Activated T-cell treated with anti-CD3 and anti-CD28 coated beads for 4 hours (primary cell): ENCODE results near the gene TMEM132D.

Experiments
- DNase-seq: peaks from one replicate; pipeline ENCODE4 v3.0.0-alpha.2; 2020

TMEM132D gene

DNA sequence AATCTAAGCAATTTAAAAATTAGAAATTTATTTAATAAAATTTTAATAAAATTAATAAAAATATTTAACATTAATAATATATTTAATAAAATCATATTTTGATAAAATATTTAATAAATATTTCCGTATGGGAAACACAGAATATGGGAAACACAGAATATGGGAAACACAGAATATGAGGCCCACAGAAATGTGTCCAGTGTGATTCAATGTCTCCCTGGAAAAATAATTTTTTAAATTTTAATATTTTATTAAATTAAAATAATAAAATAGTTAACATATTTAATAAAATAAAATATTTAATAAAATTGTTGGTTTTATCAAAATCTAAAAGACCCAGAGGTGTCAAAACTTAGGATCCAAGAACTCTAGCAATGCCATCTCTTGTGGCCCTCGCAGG lies 186.4 kb downstream of the TMEM132D start:
- no peak for DNase-seq

DNA sequence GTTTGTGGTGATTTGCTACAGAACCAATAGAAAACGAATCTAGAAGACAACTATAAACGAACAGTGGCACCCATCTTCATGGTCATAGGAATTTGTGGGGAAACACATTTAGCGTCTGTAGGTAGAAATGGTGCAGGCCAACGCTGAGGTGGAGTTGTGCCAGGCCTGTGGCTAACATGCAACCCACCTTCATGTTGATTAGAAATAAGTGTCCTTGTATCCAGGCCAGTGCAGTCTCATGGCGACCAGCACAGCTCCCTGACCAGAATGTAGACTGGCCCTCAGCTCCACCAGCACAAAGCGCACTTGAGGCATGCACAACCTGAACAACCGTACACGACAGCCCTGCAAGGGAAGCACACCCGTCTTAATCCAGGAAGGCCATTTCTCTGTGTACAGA lies 187.0 kb downstream of the TMEM132D start:
- no peak for DNase-seq

DNA sequence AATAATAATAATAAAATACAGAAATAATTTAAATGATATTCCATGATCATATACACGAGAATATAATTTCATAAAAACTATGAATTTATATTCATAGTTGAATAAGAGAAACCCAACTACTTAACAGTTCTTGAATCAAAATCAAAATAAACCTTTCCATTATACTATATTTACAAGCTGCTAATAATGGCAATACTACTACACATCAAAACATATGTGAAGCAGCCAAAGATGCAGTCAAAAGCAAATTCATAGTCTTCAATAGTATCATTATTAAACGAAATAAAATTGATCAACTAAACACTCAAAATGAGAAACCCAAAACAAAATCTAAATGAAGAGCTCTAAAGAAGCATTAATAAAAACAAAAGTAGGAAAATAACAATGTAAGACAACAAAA lies 197.1 kb downstream of the TMEM132D start:
- DNase-seq, result no peak

DNA sequence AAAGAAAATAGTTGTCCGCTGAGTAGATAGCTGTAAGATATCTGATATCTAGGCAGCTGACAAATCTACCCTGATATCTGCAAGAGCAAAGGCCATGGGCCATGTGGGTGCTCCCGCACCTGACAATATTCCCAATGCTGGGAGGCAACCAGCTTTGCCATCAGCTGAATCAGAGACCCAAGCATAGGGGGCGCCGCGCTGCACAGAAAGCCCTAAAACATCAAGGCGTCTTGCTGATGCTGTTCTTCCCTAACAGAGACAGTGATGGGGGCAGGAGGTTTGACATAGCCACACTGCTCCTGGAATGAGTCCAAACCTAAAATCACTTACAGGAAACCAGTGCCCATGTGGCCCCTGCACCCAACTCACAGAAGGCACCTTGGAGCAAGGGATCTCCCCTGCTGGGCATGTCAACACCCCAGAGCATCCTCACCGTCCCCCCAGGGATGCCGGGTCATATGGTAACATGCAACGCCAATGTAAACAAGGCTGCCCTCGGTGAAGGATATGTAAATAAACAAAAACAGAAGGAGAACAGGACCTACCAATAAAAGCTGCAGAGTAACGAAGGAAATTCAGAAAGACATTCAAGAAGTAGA lies 199.5 kb downstream of the TMEM132D start:
- no peak for DNase-seq

DNA sequence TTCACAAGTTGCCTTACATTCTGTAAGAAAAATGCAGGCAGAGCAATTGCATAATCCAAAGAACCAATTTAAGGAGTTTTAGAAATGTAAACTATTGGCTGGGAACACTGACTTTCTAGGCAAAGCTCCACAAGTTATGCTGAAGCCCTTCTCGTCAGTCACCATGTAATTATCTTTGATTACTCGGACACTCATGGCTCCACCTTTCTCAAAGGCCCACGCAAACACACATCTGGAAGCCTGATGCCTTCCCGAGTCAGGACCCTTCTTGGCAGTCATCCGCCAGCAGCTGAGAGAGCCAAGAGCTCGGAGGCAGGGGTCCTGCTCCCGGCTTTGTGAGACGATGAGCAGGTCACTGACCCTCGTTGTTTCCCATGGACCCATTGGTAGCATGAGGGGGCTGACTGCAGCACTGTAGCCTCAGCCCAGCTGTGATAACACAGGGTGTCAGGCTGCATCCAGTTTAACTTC lies 202.2 kb downstream of the TMEM132D start:
- no peak for DNase-seq

DNA sequence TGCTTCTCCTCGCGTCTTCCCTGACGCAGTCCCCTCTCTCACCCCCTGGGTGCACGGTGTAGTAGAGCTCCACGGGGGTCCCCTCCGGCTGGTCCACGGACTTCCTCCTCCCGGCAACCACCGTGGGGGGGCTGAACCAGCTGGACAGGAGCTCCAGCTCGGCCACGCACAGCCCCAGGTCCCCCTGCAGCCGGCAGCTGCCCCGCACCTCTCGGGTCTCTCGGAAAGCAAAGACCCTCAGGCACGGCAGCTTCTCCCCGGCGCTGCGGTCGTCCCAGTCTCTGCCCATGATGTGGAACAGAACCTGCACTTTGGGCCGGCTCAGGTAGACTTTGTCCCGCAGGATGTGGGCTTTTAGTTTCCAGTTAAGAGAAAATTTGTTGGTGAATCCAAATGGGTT lies 203.8 kb downstream of the TMEM132D start:
- DNase-seq, result no peak

DNA sequence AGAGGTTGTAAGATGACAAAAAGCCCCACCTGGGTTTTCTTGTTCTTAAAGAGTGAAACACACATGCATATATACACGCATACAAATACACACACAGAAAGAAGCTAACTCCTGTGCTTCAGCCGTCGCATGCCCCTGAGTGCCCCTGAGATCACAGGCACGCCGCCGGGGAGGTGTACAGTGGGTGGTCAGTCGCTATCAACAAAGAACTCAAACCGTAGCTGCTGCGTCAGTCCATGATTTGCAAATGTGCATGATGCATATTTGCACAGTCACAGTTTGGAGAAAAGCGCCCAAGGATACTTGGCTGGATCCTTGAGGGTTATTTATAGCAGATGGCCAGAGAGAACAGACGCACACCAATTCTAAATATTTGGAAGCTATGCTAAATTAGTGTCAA lies 206.9 kb downstream of the TMEM132D start:
- DNase-seq, result no peak

DNA sequence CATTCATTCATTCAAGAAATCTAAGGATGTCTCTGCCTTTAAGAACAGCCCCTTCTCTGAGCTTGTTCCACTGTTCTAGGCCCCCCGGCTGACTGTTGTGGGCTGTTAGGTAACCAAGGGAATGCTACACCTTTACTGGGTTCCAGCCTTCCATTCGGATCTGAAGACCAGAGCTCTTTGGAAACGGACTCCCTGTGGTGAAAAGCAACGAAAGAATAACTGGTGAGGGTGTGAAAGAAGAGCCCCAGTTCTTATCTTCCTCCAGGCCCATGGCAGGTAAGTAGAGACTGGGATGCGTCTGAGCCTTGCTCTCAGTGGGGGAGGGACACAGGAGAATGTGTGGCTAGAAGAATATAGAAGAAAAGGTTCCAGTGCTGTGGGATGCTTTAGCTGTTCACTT lies 207.4 kb downstream of the TMEM132D start:
- no peak for DNase-seq

DNA sequence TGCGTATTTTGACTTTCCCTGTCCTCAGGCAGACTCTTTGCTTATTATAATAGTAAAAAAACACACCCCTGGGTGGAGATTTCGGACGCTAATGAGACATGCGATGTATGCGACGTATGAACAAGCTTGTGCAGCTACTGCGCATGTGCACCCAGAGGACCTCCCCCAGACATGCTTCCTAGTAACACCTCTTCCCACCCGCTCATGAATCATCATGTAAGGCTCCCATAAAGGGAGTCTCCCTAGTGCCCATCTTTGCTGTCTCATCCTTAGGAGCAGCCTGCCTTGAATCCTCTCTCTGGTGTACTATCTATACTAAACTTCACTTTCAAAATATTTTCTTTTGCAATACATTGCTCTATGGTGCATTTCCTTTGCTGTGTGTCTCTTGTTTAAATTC lies 210.1 kb downstream of the TMEM132D start:
- no peak for DNase-seq

DNA sequence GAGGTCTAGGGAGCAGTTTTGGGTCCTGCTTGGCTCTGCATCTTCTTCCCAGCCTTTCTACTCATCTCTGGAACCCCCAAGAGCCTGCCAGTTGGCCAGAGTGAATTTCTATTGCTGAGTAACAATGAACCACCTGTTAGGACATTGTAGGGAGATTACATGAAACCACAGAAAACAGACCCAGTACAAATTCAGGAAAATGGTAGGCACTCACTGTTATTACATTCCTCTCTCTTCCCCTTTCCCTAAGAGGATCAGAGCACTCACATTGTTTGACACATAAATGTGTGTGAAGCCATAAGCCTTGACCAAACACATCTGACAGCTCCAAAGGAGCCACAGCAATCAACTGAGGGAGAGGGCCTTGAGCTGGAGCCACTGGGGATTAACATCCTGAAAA lies 216.1 kb downstream of the TMEM132D start:
- no peak for DNase-seq

DNA sequence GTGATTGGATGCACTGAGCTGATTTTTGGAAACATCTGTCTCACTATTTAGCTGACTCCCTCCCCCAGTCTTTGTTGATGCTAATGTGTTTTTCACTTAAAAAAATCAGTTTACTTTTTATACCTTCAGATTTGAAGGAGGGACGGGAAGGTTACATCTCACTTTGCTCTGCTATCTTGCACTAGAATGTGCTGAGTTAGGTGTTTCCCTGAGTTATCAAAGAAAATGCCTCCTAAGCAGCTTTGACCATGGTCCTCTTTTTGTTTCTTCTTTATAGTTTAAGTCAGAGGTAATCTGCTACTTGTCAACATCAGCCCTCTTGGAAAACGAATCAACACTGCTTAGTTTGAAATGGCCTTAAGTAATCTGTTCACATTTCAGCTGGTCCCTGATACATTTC lies 222.0 kb downstream of the TMEM132D start:
- DNase-seq, result no peak

DNA sequence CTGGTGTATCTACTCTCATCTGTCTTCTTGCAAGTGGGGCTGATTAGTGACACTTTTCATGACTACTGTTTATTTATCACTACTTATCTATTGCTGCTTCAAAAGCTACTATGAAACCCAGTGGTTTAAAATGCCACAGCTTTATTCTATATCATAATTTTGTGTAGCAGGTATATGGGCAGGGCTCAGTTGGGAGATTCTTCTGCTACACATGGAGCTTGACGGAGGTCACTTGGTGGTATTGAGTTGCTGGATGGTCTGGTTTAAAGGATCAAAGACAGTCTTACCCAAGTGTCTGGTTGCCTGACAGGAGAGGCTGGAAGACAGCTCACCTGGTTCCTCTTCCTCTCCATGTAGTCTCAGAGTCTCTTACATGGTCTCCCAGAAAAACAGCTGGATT lies 222.7 kb downstream of the TMEM132D start:
- DNase-seq, result no peak

DNA sequence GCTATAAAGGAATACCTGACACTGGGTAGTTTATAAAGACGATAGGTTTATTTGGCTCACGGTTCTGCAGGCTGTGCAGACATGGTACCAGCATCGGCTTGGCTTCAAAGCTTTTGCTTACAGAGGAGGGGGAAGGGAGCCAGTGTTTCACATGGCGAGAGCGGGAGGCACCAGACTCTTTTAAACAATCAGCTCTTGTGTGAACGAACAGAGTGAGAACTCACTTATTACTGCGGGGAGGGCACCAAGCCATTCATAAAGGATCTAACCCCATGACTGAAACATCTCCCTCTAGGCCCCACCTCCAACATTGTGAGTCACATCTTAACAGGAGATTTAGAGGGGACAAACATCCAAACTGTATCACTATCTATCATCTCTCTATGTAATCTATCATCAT lies 227.4 kb downstream of the TMEM132D start:
- DNase-seq, result no peak

DNA sequence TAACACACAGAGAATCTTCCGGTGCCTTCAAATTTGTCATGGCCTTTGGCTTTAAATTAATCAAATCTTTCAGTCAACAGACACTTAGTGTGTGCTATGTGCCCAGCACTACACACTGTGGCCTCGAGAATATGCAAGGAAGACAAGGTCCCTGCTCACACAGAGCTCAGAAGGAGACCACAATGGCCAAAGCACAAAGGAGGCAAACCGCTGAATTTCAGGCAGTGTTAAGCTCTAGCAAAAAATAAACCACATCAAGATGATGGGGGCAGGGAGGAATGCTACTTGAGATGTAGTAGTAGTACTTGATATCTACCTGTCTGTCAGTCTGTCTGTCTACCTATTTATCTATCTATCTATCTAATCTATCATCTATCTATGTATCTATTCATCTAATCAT lies 227.9 kb downstream of the TMEM132D start:
- no peak for DNase-seq

DNA sequence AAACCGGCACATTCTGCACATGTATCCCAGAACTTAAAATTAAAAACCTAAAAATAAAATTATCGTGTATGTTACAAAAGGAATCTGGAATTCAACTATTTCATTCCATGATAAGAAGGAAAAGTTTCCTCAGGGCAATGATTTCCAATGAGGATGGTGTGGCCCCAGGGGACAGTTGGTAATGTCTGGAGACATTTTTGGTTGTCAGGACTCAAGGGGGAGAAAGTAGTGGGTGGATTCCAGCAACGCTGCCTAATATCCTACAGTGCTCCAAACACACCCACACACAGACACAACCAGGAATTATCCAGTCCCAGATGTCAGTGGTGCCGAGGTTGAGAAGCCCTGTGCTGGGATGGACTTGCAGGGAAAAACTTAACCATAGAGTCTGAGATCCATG lies 228.3 kb downstream of the TMEM132D start:
- no peak for DNase-seq

DNA sequence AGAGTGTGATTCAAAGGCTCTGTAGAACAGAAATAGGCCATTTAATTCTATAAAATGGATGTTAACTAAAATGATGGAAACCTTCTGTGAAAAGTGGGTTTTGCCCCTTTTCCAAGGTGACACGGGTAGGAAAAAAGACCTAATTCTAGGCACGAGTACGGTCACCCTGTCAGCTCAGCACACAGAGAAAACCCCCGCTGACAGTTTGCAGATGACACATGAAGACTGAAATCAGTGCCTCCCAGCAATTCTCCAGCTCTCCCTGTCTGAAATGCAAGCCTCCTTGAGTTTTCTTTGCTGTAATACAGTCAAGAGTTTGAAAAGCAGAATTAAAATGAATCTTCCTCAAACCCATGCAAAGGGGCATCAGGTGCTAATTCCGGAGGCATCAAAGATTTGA lies 230.0 kb downstream of the TMEM132D start:
- no peak for DNase-seq

DNA sequence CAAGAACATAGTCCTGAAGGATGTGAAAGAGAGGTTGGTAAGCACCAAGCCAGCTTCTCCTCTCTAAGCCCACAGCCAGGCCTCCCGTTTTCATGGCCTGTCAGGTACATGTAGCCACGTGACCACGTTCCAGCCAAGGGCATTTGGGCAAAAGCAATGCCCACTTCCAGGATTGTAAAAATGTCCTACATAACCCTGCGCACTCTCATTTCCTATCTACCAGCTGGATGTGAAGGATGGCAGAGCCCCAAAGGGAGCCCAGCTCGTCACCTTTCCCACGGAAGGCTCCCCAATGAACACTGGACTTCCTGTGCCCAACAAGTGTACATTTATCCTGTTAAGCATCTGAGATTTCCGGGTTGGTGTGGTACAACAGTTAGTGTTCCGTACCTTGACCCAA lies 231.7 kb downstream of the TMEM132D start:
- no peak for DNase-seq

DNA sequence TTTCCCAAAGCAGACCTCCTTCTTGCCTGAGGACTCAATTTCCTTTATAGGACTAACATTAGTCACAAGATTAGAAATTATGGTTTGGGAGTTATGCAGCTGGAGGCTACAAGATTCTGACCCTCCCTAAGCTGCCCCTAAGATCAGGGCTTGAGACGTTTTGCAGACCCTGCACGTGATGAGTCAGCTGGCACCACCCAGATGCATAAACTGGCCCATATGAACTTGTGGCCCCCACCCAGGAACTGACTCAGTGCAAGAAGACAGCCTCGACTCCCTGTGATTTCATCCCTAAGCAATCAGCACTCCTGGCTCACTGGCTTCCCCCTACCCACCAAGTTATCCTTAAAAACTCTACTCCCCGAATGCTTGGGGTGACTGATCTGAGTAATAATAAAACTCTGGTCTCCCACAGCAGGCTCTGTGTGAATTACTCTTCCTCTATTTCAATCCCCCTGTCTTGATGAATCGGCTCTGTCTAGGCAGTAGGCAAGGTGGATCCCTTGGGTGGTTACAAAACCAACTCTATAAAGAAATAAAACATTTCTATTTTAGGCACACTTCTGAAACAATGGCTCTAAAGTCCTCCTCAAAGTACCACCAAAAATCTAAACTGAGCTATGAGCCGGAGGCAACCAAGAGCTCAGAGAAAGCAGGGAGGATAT lies 233.4 kb downstream of the TMEM132D start:
- no peak for DNase-seq

DNA sequence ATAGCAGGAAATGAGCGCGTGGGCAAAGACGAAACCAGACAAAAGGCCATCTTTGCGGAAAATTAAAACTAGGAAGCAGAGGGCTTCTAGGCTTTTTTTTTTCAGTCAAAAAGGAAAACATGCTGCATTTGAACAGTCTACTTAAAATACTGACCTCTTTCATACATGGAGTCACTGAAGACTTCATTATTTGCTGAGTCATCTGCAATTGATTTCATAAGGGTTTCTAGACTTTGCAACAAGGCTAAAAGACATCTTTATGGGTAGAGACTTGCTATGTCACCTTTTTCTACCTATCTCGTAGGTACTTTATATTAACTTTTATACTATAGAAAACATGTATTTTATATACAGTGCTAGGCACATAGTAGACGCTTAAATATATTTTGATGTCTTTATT lies 238.4 kb downstream of the TMEM132D start:
- DNase-seq, result no peak

DNA sequence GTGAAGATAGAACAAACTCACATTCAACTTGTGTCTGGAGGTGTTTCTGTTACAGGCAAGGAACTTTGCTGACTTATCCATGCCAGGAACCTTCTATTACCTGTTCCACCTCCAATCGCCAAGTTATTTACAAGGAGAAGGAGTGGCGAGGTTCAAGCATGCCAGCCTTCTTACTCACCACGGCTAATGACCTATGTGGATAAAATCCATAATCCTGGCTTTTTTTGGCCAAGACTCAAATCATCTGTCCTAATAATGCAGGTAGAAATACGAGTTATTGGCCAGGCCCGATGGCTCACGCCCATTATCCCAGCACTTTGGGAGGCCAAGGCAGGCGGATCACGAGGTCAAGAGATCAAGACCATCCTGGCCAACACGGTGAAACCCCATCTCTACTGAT lies 241.6 kb downstream of the TMEM132D start:
- DNase-seq, result no peak

DNA sequence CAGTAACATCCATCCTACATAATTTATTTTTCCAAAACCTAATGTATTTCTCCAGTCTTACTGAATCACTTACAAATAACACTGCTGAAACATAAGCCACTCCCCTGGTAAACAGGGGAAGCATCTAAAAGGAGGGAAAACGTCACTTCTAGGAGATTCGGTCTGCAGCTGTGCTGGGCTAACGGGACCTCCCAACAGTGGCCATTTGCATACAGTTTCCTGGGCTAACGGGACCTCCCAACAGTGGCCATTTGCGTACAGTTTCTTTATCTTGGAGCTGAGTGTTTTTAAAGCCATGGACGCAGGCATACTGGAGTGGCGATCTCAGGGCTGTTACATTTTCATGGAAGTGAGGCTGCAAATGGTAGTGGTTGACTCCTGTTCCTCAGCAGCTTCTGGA lies 242.9 kb downstream of the TMEM132D start:
- DNase-seq, result no peak

DNA sequence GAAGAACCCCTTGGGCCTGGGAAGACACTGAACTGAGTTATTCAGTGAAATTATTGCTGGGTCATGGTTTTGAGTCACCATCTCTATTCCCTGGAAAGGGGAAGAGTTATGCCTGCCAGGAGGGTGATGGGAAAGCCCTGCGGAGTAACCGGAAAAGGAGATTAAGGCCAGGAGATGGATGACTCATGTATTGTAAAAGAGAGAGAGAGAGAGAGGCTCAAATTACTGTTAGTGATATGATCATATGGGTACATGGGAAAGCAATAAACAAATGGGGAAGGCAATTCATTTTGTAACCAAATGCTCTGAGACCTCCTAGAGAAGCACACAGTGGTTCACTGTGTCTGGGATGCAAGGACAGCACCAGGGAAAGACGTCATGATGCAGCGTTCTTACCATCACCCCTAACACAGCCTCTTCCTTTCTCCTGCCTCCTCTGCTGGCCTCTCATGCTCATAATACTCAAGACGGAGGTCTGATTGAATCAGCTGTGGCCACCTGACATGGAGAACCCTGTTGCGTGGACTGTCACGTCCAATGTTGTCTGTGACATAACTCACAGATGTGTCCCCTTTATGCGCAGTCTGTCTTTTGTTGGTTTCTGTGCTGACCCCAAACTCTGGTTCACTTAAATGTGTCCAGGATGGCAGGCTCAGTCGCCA lies 243.7 kb downstream of the TMEM132D start:
- DNase-seq, result no peak

DNA sequence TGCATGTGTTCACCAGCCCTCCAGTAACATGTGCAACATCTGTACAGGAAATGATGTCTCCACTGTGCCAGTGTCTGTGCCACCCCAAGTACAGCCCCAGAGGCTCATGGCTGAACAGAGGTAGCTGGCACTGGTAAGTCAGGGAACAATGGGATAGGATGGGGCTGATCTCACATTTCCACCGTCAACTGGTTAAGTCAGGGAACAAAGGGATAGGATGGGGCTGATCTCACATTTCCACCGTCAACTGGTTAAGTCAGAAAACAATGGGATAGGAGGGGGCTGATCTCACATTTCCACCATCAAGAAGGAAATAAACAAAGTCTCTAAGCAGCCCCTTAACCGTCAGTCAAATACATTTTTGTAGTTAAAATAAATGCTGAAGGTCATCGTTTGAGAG lies 246.6 kb downstream of the TMEM132D start:
- no peak for DNase-seq

DNA sequence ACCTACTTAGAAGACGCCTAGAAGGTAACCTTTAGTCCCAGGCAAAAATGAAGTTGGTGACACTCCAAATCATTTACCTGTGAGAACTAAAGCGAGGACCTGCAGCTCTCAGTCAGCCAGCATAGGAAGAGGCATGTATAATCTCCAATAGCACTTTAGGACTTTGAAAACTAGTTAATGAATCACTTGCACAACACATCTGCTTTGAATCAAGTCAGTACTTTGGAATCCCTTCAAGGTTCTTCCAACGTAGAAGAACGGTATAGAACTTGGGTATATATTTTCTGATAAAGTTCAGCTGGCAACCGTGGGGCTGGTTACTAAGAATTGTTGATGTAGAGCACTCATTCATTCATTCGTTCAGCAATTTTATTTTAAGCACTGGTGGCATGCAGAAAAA lies 251.9 kb downstream of the TMEM132D start:
- DNase-seq, result no peak

DNA sequence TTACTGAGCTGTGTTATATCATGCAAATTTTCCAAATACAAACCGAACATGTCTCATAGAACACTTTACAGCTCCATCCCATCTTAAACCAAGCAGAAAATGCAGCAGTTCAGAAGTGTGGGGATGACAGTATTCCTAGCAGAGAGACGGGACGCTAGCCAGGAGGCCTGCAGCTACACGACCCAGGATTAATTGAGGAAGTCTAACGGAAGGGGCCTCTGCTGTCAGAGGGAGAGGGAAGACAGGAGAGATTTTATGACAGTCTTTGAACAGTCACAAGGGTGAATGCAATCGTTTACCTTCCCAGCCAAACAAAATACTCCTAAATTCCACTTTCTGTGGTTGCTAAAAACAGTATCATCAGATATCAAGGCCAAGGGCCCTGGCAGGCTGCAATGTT lies 261.9 kb downstream of the TMEM132D start:
- DNase-seq, result no peak
